Naive B cell (primary cell): ENCODE results near the gene EMC10. TPM values are rescaled to one million over a fixed set of nuclear protein-coding genes. Genes with fewer than 3 reads are reported as not detected.

Experiments
- ATAC-seq, 2 donors: fragments of 150-1000 bp; cut with Tn5 transposase; 2 replicates each; pipeline ENCODE4 v1.10.0; 2021; ENCODE audit warnings: low read depth in 2 of 2, mild to moderate bottlenecking in 2 of 2, moderate library complexity in 2 of 2
- DNase-seq: peaks from one replicate; pipeline ENCODE4 v3.0.0; 2022
- H3K27ac Mint-ChIP-seq, 6 donors: one replicate each; pipeline ENCODE4 v1.8.0; 2020 to 2022; ENCODE audit warnings: mild to moderate bottlenecking in 6 of 6, mixed read lengths in 6 of 6, moderate library complexity in 5 of 6, inconsistent platforms in 2 of 6
- H3K27me3 Mint-ChIP-seq, 3 donors: one replicate each; pipeline ENCODE4 v1.8.0; 2021 to 2022; ENCODE audit warnings: mixed read lengths in 3 of 3, mild to moderate bottlenecking in 1 of 3
- H3K36me3 Mint-ChIP-seq, 2 donors: one replicate each; pipeline ENCODE4 v1.8.0; 2020 to 2022; ENCODE audit warnings: mixed read lengths in 2 of 2, inconsistent platforms in 1 of 2, mild to moderate bottlenecking in 1 of 2
- H3K4me1 Mint-ChIP-seq, 3 donors: one replicate each; pipeline ENCODE4 v1.8.0; 2020 to 2022; ENCODE audit warnings: mixed read lengths in 3 of 3, inconsistent platforms in 1 of 3, mild to moderate bottlenecking in 1 of 3, moderate library complexity in 1 of 3
- H3K4me3 Mint-ChIP-seq, 8 donors: one replicate each; pipeline ENCODE4 v1.8.0; 2020 to 2022; ENCODE audit warnings: mild to moderate bottlenecking in 8 of 8, mixed read lengths in 8 of 8, moderate library complexity in 8 of 8, inconsistent platforms in 2 of 8
- H3K9me3 Mint-ChIP-seq, 7 donors: one replicate each; pipeline ENCODE4 v1.8.0; 2020 to 2022; ENCODE audit warnings: mixed read lengths in 7 of 7, mild to moderate bottlenecking in 5 of 7, inconsistent platforms in 2 of 7, moderate library complexity in 1 of 7
- polyA plus RNA-seq, 6 donors: library from polyadenylated mRNA; unstranded; fragments of 300-500 nt; fragmentation: Illumina TruSeq; gene quantifications; one replicate each; pipeline ENCODE4 v1.2.3, GENCODE V29; 2021; ENCODE audit warnings: low read depth in 6 of 6

EMC10 gene
- 10 to 100 TPM in 1 of 6 donors, 1 to 10 TPM in 5; 7.0 to 11.9 (median 8.6) TPM for polyA plus RNA-seq

GRCh38 chr19:50476224-50476906, at the start of gene EMC10, which contains the start of gene GARIN5A:
Gene EMC10, plus strand, starts transcription at chr19:50476507. Its CDS starts 38 bp downstream, at chr19:50476545.
Gene GARIN5A, minus strand, starts transcription at chr19:50476848. Its CDS starts 460 bp downstream, at chr19:50476388.
- H3K27me3 Mint-ChIP-seq, result no peaks in the 10 kb centered on the region
- H3K36me3 Mint-ChIP-seq, result peaks cover 0 to 14% of the 10 kb centered on the region in 2 donors
- ATAC-seq (peak; percentile 93 to 95), DNase-seq (peak; percentile 97)
- peak within 1 kb of the TSS; percentile 93 to 99 (median 99) for H3K27ac Mint-ChIP-seq
- H3K4me1 Mint-ChIP-seq, result peaks cover 29 to 46% (median 33%) of the 10 kb centered on the region in 3 donors
- peaks cover 0 to 4% (median 0%) of the 10 kb centered on the region in 7 donors for H3K9me3 Mint-ChIP-seq
- peak within 1 kb of the TSS; percentile 96 to 99 (median 98) for H3K4me3 Mint-ChIP-seq

DNA sequence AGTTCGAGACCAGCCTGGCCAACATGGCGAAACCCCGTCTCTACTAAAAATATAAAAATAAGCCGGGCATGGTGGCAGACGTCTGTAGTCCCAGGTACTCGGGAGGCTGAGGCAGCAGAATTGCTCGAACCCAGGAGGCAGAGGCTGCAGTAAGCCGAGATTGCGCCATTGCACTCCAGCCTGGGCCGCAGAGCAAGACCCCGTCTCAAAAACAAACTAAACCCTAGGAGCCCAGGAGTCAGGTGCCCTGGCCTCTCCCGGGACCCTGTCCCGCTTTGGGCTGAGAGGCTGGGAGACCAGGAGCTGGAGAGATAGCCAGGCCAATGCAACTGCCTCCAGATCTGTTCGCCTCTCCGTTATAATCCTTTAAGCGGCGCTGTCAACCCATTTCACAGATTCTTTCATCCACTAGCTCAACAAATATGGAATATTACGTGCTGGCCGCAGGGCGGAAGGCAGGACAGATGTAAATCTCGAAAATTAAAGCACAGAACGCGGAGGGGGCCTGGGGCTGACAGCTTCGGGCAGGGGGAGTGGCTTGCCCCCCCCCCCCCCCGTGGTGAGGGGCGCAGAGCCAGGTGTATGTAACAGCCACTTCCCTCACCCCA, 48.9 kb upstream of the EMC10 start:
- no peaks in the 10 kb centered on the region for H3K27me3 Mint-ChIP-seq
- DNase-seq, result no peak
- H3K9me3 Mint-ChIP-seq, result no peaks in the 10 kb centered on the region
- peaks cover 2 to 6% of the 10 kb centered on the region in 2 donors for H3K36me3 Mint-ChIP-seq
- peak overlapping the region in 6 of 8 donors; percentile 15 to 95 (median 62) for H3K4me3 Mint-ChIP-seq
- ATAC-seq, result no peak
- peak overlapping the region; percentile 97 to 100 (median 100) for H3K27ac Mint-ChIP-seq
- H3K4me1 Mint-ChIP-seq, result peaks cover 42 to 72% (median 58%) of the 10 kb centered on the region in 3 donors

- peak overlapping the region; percentile 40 to 95 (median 64) for H3K4me3 Mint-ChIP-seq
- no peaks in the 10 kb centered on the region for H3K9me3 Mint-ChIP-seq
- no peaks in the 10 kb centered on the region for H3K27me3 Mint-ChIP-seq
- H3K36me3 Mint-ChIP-seq, result peaks cover 0 to 6% of the 10 kb centered on the region in 2 donors
- DNase-seq, result peak; percentile 89
- H3K4me1 Mint-ChIP-seq, result peaks cover 47 to 75% (median 63%) of the 10 kb centered on the region in 3 donors
- ATAC-seq, result peak; percentile 51 to 54
- peak overlapping the region; percentile 97 to 100 (median 100) for H3K27ac Mint-ChIP-seq
These were observed 48.3 kb upstream of the EMC10 start for GRCh38 chr19:50427997-50428425.

GRCh38 chr19:50428772-50429463, 47.4 kb upstream of the EMC10 start:
- H3K36me3 Mint-ChIP-seq, result peaks cover 0 to 4% of the 10 kb centered on the region in 2 donors
- no peaks in the 10 kb centered on the region for H3K27me3 Mint-ChIP-seq
- ATAC-seq (no peak), DNase-seq (no peak)
- H3K27ac Mint-ChIP-seq, result peak overlapping the region; percentile 97 to 100 (median 100)
- peak overlapping the region; percentile 9 to 98 (median 70) for H3K4me3 Mint-ChIP-seq
- peaks cover 43 to 76% (median 61%) of the 10 kb centered on the region in 3 donors for H3K4me1 Mint-ChIP-seq
- no peaks in the 10 kb centered on the region for H3K9me3 Mint-ChIP-seq

DNA sequence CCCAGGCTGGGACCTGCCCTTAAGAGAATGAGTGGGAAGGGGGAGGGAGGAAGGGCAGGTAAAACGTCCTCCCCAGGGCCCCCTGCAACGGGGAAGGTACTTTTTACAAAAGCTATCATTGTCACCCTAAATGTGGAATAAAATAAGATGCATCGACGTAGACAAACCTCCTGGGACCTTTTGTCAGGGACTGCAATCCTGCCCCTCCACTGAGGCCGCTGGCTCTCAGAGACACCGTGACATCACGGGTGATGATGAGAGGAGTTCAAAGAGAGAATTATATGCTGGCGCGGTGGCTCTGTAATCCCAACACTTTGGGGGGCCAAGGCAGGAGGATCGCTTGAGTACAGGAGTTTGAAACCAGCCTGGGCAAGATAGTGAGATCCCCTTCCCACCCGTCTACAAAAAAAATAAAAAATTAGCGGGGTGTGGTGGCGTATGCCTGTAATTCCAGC, 45.4 kb upstream of the EMC10 start:
- Mint-ChIP-seq H3K36me3 (no peaks in the 10 kb centered on the region), H3K9me3 (no peaks in the 10 kb centered on the region)
- ATAC-seq, result peak; percentile 37 to 43

DNA sequence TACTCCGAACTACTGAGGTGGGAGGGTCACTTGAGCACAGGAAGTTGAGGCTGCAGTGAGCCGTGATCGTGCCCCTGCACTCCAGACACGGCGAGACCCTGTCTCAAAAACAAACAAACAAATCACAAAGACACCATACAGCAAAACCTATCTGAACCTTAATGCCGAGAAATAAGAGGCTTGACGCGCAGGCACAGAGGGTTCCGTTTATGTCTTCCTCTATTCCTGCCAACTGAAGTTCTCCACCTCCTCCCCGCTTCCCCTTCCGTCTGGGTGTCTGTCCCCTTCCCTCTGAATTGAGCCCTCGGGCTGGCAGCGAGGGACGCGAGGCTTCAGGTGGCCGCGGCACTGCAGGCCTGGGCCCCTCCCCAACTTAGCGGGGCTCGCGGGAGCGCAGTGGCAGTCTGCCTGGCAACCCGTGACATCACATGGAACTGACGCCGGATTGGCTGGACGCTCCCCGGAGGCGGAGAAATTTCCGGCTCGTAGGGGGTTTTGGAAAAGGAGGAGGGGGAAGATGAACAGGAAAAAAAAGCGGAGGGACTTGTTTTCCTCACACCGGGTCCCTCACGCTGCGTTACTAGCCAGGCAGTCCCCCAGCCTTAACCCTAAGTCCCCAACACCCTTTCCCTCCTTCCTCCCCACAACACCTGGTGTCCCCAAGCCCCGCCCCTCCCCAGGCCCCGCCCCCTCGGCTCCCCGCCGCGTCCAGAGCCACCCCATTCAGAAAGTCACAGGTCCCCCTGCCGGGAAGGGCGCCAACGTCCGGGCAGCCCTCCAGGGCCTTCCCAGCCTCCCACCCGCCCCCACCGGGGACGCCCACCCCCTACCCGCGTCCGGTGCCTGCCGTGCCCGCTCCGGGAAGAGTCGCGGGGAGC, 44.7 kb upstream of the EMC10 start:
- ATAC-seq (peak; percentile 61 to 67), DNase-seq (peak; percentile 92)
- H3K4me3 Mint-ChIP-seq, result peak overlapping the region; percentile 89 to 98 (median 95)
- H3K27ac Mint-ChIP-seq, result peak overlapping the region; percentile 99 to 100 (median 100)
- H3K9me3 Mint-ChIP-seq, result no peaks in the 10 kb centered on the region
- no peaks in the 10 kb centered on the region for H3K27me3 Mint-ChIP-seq
- H3K4me1 Mint-ChIP-seq, result peaks cover 56 to 86% (median 81%) of the 10 kb centered on the region in 3 donors
- H3K36me3 Mint-ChIP-seq, result no peaks in the 10 kb centered on the region

More for the DNA sequence above, 45.4 kb upstream of the EMC10 start:
- Mint-ChIP-seq H3K4me3 (peak overlapping the region; percentile 89 to 98 (median 95)), H3K4me1 (peaks cover 49 to 82% (median 74%) of the 10 kb centered on the region in 3 donors), H3K27me3 (no peaks in the 10 kb centered on the region), H3K27ac (peak overlapping the region; percentile 99 to 100 (median 100))
- peak; percentile 74 for DNase-seq

DNA sequence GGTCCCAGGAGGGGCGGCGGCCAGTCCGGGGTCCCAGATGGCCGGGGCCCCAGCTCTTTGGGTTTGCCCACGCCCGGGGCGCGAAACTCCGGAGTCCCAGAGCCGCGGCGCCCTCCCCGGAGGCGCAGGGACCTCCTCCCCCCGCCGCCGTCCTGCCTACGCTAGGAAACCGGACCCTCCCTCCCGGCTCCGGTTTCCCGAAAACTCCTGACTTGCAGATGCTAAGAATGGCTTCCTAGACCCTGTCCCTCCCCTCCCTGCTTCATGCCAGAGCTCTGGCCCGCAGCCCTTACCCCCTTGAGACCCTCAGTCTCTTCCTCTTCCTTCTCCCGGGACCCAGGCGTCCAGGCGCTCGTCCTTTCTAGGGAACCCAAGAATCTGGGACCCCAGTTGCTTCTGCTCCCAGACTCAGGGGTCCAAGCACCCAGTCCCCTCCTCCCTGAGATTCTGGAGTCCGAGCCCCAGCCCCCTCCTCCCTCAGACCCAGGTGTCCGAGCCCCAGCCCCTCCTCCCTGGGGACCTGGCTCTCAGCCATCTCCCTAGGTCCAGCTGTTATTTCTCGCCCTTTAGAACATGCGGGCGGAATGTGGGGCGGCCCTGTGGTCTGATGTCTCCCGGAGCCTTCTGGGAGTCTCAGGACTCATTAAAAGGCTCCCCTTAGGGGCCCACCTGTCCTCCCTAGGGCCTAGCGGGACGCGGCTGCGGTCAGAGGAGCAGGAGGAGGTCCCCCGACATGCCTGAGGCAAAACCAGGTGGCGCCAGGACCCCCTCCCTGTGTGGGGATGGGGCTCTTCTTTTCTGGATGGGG, 43.9 kb upstream of the EMC10 start, which contains the start of gene MYBPC2:
MYBPC2 (plus strand) TSS at position 672 of the 808 bp plus-strand sequence; CDS start at position 734, 62 bp downstream.
- Mint-ChIP-seq H3K4me1 (peaks cover 63 to 89% (median 86%) of the 10 kb centered on the region in 3 donors), H3K27ac (peak within 1 kb of the TSS; percentile 99 to 100 (median 100)), H3K27me3 (no peaks in the 10 kb centered on the region), H3K4me3 (peak within 1 kb of the TSS; percentile 89 to 98 (median 95)), H3K9me3 (no peaks in the 10 kb centered on the region), H3K36me3 (no peaks in the 10 kb centered on the region)
- no peak for DNase-seq
- ATAC-seq, result no peak

DNA sequence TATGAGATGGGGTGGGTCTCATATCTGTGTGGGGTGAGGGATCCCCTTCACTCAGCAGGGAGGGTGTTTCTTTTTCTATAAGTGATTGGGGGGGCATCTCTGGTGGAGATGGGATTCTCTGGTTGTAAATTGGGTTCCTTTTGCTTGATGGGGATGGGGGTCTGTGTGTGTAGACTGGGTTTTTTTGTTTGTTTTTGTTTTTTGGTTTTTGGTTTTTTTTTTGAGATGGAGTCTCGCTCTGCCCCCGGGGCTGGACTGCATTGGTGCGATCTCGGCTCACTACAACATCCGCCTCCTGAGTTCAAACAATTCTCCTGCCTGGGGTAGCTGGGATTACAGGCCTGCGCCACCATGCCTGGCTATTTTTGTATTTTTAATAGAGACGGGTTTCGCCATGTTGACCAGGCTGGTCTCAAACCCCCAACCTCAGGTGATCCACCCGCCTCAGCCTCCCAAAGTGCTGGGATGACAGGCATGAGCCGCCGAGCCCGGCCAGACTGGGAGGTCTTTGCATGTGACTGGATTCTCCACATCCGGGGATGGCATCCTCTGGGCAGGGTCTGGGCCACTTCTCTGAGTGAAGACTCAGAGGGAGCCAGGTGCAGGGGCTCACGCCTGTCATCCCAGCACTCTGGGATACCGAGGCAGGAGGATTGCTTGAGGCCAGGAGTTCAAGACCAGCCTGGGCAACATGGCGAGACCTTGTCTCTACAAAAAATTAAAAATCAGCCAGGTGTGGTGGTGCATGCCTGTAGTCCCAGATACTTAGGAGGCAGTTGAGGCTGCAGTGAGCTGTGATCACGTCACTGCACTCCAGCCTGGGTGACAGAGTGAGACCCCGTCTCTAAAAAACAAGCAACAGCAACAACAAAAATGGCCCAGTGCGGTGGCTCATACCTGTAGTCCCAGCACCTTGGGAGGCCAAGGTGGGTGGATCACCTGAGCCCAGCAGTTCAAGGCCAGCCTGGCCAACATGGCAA, 42.8 kb upstream of the EMC10 start:
- no peaks in the 10 kb centered on the region for H3K27me3 Mint-ChIP-seq
- no peak for DNase-seq
- no peak for ATAC-seq
- H3K9me3 Mint-ChIP-seq, result peaks cover 0 to 5% (median 0%) of the 10 kb centered on the region in 7 donors
- peak overlapping the region; percentile 96 to 99 (median 97) for H3K27ac Mint-ChIP-seq
- H3K4me1 Mint-ChIP-seq, result peaks cover 70 to 88% (median 79%) of the 10 kb centered on the region in 3 donors
- peaks cover 0 to 9% of the 10 kb centered on the region in 2 donors for H3K36me3 Mint-ChIP-seq
- peak overlapping the region; percentile 81 to 95 (median 88) for H3K4me3 Mint-ChIP-seq

GRCh38 chr19:50434525-50434924, 41.8 kb upstream of the EMC10 start:
- peak overlapping the region; percentile 96 to 99 (median 97) for H3K27ac Mint-ChIP-seq
- peaks cover 68 to 84% (median 69%) of the 10 kb centered on the region in 3 donors for H3K4me1 Mint-ChIP-seq
- DNase-seq (peak; percentile 84), ATAC-seq (peak; percentile 16 to 17)
- peaks cover 0 to 5% (median 0%) of the 10 kb centered on the region in 7 donors for H3K9me3 Mint-ChIP-seq
- H3K36me3 Mint-ChIP-seq, result peaks cover 0 to 19% of the 10 kb centered on the region in 2 donors
- peak overlapping the region; percentile 81 to 95 (median 86) for H3K4me3 Mint-ChIP-seq
- no peaks in the 10 kb centered on the region for H3K27me3 Mint-ChIP-seq

DNA sequence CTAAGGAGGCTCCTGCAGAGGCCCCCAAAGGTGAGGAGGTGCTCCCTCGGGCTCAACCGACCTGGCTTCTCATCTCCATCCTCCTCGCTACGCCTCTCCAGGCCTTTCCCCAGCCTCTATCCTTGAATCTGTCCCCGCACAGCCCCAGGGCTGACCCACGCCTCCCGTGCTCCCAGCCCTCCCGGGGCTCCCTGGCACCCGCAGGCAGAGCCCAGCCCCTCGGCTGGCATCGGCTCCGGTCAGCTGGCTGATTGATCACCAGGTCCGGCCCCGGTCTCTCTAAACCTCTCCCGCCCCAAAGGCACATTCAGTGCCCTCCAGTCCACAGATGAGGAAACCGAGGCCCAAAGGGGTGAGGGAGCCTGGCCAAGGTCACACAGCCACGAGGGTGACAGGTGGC, 41.1 kb upstream of the EMC10 start:
- Mint-ChIP-seq H3K4me1 (peaks cover 62 to 81% (median 73%) of the 10 kb centered on the region in 3 donors), H3K36me3 (peaks cover 0 to 20% of the 10 kb centered on the region in 2 donors)

More for the DNA sequence above, 41.1 kb upstream of the EMC10 start:
- H3K27ac Mint-ChIP-seq, result peak overlapping the region in 3 of 6 donors; percentile 43 to 97 (median 49)
- ATAC-seq, result no peak
- no peaks in the 10 kb centered on the region for H3K27me3 Mint-ChIP-seq
- H3K9me3 Mint-ChIP-seq, result peaks cover 0 to 5% (median 0%) of the 10 kb centered on the region in 7 donors
- no peak for DNase-seq
- peak overlapping the region in 7 of 8 donors; percentile 38 to 95 (median 86) for H3K4me3 Mint-ChIP-seq
